CD4-positive, alpha-beta T cell treated with Interleukin-17A for 1 hour (primary cell): ENCODE results near the gene SLC24A1.
"Not testable (repeated sequence)": the region's sequence is repeated elsewhere in the genome, so short reads cannot be mapped to it uniquely, and the experiment has no call there.

ENCODE experiments used
- DNase-seq: peaks from one replicate; pipeline ENCODE4 v3.0.0-alpha.2; 2020

SLC24A1 gene

DNA sequence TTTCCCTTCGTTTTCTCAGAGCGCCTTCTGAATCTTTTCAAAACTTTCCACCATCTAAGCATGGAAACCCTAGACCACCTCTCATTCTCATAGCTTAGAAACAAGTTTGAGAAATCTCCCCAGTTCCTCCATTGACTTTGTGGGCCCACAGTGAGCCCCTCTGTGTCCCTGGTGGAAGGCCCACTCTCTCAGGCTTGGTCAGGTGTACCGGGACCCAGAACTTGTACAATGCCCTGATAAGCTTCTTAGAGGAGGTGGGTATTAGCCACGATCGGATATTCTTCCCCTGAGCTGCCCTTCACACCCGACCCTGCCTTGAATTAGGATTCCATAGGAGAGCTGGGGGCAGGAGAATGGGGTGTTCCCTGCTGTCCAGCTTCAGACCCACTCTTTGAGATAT, at the start of gene SLC24A1:
TSS of gene SLC24A1 (plus strand) at position 301 of the 400 bp plus-strand sequence. CDS start 2,143 bp downstream, outside the sequence.
- DNase-seq = no peak

DNA sequence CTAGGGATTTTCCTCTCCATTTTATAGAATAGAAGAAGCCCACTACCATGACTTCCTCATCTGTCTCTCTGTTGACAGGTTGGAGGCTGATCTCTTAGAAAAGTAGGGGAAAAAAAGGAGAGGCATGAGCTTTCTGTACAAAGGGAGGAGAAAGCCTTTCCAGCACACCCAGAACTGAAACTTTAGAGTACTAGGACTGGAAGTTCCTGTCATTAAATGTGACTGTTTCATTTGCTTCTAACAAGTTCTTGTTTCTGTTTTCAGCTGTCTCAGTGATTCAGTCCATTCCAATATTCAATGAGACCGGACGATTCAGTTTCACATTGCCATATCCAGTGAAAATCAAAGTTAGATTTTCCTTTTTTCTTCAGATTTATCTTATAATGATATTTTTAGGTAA, 49.8 kb upstream of the SLC24A1 start:
- DNase-seq = no peak

DNA sequence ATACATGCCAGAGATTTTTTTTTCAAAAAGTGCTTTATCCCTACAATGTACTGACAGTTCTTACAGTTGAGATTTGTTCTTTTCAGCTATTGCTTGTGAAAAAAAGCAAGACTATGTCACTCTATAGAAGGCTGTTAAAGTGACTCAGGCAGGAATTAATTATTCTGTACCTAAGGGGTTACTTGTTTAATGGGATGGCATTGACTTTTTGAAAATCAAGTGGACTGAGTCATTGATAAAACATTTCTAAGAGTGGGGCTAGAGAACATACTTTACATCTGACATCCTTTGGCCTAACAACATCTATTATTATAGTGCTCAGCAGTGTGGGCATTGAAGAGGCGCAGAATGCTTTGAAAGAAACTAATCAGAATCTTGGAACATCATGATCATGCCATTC, 45.1 kb upstream of the SLC24A1 start:
- DNase-seq = no peak

DNA sequence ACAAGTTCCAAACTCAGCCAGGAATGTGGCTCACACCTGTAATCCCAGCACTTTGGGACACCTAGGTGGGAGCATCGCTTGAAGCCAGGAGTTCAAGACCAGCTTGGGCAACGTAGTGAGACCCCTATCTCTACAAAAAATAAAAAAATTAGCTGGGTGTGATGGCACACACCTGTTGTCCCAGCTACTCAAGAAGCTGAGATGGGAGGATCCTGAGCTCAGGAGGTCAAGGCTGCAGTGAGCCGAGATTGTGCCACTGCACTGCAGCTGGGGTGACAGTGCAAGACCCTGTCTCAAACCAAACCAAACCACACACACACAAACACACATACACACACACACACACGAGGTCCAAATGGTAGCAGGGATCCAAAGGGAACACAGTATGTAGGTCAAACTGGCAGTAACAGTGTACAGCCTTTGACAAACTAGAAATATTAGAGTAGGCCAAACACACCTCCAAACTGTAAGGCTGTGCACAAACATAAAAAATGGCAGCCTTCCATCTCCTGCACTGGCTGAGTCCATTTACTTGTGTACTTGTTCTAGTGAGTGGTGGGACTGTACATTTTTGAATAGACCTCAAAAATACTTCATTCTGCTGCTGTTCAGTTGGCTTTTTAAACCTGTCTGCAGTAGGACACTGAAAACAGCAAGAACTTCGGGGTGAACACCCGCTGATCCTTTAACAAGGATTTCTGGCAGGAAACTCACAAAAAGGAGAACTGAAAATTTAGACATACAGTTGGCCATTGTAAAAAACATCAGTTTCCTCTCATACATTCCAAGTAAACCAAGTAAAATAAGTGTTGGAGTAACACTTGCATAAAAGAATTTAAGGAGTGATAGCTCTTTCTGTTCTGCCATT, 44.4 kb upstream of the SLC24A1 start:
- DNase-seq = no peak

DNA sequence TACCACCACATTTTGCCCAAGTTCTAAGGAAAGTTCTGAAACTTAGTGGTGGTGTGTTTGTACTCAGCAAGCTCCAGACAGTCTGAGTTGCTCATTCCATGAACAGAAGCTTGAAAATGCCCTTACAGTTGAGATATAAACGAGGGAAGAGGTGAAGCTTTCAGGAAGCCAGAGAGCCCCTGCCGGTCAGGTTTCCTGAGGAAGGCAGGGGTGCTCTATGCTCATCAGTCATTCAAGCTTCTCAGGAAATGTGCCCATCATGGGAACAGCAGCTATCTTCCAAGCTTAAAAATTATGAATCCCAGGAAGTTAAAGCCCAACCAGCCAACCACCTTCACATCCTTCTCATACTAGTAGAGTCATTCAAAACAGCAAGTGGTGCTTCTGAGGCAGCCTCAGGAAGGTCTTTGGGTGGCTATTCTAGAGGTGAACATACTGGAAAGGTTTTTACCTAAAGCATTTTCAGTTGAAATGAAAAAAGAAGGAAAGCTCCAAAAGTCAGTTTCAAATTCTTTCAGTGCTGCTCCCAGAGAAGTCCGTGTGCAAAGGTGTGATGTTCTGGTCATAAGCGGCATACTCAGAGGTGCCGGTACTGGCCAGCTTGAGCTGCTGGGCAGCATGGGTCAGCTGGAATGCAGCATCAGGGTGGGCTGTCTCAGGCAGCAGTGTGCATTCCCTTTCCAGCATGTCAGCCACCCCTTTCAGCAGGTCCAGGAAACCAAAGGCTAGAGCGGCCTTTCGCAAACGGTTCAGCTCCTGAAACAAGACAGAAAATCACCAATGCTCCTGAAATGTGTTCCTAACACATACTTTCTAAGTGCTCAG, 42.6 kb upstream of the SLC24A1 start:
- no peak for DNase-seq

DNA sequence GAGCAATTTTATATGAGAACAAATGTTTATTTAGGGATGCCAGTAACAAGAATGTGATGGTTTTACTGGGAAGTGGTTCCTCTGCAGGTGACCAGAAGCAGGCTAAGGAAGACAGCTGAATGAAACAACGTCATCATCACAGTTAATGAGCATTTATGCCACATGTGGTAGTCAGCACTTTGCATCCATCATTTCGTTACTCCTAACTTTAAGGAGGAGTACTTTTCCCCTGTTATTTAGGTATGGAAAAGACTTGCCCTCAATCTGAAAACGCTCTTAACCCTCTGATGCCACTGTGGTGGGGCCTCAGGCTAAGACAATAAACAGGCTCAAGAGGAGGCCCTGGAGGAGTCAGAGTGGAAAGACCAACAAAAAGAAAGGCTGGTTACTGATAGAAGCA, 42.0 kb upstream of the SLC24A1 start:
- DNase-seq = no peak

DNA sequence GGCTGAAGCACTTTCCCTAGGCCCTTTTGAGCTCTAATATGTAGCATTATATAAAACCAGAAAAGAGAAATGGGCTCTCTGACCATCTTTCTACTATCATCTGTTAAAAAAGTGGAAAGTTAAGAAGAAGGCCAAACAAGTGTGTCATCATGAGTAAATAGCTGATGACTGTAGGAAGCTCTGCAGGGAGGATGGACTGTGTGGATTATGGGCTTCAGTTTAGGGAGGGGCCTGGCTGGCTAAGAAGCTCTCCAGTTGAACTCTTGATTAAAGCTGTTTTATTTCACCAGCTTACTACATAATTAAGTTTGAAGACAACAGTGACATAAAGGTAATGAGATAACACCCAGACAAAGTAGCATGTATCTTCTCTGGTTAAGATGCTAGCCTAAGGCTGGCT, 41.5 kb upstream of the SLC24A1 start:
- DNase-seq = no peak

DNA sequence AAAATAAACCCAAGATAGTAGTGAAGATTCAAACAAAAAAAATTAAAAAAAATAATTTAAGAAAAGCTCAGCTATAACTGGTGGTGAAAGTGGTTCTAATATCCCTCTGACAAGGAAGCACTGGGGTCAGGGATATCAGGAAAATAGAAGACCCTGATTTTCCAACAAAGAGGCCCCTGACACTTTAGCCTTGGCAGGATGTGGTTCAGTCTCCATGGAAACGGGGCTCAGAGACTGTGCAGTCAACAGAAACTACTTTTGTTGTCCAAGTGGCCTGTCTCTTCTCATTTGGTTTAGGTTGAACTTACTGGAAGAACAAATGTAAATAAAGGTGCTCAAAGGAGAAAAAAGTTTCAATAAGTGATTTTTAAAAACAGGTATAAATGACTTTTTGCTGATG, 38.0 kb upstream of the SLC24A1 start:
- peak; percentile 81 for DNase-seq

DNA sequence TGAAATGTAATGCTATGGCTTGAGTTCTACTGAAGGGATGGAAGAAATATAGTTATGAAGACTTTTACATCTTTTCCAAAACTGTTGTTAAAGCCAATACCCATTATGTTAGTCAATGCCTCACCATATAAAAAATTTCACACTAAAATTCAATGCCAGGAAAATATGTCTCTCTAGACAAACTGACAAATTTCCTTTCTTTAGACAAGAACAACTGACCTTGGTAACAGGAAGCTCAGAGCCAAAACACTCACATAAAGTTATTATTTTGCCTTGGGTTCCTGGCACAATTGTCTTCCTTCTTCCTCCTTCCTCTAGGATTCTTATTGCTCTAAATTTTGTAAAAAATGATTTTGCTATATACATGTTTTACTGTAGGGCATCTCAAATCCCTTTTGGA, 37.5 kb upstream of the SLC24A1 start:
- DNase-seq = peak; percentile 2

DNA sequence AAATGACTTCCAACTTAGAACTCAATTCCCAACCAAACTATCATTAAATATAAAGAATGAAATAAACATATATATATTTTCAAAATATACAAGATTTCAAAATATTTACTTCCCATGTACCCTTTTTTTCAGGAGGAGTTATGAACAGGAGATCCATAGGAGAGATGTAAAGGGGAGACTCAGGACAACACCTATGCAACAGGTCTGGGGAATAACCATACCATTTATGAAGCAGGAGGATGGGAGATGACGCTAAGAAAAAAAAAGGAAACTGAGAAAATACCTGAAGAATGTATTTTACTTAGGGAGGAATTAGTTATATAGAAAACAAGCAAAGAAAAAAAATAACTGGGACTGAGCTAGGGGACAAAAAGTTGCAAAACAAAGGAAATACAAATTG, 34.6 kb upstream of the SLC24A1 start:
- DNase-seq = no peak

DNA sequence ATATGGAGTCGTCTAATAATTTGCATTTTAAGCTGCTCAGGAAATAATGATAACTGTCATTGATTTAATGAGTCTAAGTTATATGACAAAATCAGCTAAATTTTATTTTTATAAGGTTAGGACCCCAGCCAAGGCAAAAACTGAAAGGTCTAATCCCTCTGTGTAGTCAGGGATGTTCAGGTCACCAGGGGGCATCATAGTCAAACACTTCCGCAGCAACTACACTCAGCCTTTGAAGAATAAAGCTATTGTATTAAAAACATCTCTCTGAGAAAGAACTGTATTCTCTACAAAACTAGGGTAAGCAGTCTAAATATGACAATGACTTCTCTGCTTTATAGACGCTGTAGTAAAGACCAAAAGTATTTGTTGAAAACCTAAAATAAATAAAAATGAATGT, 25.8 kb upstream of the SLC24A1 start:
- peak; percentile 31 for DNase-seq

DNA sequence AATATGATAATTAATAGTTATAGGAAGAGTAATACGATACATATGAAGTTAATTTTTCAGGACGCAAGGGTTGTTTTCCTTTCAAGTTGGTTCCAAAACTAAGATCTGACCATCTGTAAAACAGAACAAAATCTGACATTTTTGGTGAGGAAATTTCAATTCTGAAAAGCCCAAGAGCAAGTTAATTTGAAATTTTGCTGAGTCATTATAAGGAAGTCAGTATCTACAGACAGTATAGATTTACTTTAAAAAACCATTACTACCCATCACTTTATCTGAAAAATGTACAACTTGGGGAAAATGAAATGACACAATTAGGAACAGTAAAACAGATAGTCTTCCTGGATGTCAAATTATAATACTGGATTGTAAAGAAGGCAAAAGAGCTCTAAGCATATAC, 23.3 kb upstream of the SLC24A1 start:
- no peak for DNase-seq

DNA sequence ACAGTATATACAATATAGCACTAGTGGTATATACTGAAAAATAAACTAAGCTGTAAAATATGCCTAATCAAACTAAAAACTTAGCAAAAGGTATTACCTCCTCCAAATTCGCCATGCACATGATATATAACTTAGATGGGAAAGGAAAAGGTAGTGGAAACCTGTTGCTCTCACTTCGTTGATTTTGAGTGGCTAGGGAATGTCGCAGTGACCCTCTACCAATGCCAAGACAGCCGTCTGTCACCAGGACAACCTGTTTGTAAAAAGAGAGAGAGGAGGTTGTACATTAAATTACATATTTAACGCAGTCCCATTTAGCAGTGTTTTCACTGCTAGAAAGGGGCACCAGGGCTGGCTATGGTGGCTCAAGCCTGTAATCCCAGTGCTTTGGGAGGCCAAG, 22.1 kb upstream of the SLC24A1 start:
- DNase-seq = no peak

DNA sequence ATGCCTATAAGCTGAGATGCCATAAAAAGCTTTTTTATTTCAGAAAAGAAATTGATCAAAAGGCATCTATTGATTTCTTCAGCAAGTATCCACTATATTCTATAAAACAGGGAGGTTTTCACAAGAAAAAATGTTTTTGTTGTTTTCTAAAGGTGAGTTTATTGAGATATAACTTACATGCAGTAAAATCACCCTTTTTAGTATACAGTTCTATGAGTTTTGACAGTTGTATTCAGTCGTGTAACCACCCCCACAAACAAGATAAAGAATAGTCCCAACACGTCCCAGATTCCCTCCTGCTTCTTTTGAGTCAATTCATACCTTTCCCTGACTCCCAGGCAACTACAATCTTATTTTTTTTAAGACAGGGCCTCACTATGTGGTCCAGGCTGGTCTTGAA, 18.6 kb upstream of the SLC24A1 start:
- no peak for DNase-seq

DNA sequence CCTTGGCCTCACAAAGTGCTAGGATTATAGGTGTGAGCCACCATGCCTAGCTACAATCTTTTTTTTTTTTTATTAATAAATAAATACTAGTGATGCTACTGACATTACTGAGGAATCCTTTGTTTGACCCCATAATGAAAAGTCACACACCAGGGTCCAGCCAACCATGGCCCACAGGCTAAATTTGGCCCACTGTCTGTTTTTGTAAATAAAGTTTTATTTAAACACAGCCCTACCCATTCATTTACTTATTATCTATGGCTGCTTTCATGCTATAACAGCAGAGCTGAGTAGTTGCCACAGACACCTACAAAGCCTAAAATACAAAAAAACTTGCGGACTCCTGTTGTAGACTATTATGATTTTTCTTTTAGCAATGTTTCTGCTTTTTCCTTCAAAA, 18.2 kb upstream of the SLC24A1 start:
- DNase-seq = no peak

DNA sequence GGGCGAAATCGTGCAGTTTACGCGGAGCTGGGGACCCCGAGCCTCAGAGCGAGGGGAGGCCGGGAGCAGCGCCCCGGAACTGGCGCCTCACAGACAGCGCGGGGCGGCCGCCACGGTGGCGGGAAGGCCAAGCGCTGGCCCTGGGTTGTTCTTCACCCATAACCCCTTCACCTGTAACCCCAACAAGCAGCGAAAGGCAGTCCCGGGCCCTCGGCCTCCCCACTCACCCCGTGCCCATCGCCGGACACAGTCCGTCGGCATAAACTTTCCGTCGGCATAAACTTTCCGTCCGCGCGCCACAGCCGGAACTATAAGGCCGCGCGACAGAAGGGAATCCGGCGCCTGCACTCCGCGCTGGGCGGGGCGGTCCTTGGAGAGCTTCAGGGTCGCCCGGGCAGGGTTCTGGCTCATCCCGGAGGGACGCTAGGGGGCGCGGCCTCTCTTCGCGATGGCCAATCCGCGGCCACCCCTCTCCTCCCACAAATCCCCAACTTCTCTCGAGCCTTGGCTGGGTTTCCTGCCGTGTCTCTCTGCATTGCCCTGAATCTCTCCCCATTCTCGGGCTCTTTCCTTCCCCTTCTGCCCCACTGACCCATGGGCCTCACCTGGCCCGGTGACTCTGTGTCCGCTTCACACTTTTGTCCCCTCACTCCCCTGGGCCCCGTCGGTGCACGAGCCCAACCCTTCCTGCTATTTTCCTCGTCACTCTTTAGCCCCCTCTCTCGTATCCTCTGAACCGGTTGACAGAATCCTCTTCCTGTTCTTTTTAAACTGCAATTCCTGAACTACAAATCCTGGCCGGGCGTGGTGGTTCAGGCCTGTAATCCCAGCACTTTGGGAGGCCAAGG, 10.6 kb upstream of the SLC24A1 start, which contains the start of gene INTS14:
TSS of gene INTS14 (minus strand) at position 261 of the 848 bp plus-strand sequence. CDS start 3,751 bp downstream, outside the sequence.
- peak; percentile 93 for DNase-seq

DNA sequence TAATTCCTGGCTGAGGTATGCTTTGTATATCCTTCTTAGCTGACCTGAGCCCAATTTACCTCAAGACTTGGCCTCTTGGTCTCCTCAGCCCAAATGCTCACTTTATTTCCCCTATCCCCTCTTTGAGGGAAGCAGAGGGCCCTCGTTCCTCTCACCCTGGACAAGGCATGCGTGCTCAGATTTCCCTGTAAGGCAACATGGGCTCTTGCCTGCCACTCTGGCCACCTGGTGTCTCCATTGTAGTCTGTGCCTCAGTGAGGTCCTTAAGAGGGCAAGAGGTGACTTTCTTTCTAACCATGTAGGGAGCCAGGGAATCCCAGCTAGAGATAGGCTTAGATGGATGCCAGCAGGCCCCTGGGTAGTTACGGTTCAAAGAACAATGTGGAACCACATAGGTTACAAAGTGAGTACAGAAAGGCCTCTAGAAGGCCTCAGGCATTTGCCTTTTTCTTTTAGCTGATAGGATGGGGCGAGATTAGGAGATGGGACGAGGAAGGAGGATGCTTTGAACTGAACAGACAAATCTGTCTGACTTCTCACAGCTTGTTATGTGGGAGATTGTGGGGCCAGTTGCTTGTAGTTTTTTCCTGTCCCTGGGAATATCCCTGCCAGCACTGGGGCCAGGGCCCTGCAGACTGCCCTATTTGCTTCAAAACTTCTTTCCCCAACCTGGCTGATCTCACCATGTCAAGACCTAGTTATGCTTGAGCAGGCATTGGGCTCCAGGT, 9.7 kb upstream of the SLC24A1 start:
- no peak for DNase-seq

DNA sequence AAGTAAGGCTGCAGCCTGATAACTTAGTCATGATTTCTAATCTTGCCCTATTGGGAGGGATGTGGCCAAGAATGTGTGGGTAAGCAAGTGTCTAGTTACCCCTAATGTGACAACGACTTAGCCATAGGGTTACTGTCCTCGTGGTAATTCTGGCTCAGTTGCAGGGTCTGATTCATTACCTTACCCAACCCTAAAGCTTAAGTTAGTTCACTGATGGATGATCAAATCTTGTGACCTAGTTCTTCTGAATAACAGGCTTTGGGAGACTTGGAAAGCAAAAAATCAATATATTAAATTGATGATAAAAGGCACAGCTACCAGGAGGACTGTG, 9.2 kb upstream of the SLC24A1 start:
- no peak for DNase-seq

DNA sequence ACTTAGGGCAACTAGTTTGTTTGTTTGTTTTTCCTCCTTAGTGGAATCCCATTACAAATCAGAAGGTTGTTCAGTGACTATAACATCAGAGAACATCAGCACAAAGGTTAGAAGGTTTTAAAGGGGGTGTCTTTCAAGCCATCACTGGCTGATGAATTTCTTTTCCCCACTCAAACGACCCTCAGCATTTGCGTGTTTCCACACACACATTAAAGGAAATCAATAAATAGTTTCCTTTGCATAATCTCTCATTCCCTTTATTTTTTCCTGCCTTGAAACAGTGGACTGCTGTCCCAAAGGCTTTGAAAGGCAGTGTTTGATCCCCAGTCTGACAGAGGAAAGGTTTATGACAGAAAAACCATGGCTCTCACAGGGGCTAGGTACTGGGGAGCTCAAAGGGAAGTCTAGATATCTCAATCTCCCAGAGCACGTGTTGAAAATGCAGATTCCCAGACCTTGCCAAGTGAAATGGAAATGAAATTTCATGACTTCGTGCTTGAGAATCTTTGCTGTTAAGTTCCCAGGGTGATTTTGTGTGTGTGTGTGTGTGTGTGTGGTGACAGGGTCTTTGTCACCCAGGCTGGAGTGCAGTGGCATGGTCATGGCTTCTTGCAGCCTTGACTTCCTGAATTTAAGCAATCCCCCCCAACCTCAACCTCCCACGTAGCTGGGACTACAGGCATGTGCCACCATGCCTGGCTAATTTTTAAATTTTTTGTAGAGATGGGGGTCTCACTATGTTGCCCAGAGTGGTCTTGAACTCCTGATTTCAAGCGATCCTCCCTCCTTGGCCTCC, 8.6 kb upstream of the SLC24A1 start:
- no peak for DNase-seq

DNA sequence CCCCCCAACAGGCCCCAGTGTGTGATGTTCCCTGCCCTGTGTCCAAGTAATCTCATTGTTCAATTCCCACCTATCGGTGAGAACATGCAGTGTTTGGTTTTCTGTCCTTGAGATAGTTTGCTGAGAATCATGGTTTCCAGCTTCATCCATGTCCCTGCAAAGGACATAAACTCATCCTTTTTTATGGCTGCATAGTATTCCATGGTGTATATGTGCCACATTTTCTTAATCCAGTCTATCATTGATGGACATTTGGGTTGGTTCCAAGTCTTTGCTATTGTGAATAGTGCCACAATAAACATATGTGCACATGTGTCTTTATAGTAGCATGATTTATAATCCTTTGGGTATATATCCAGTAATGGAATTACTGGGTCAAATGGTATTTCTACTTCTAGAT, 5.9 kb upstream of the SLC24A1 start:
- not testable (repeated sequence) for DNase-seq

DNA sequence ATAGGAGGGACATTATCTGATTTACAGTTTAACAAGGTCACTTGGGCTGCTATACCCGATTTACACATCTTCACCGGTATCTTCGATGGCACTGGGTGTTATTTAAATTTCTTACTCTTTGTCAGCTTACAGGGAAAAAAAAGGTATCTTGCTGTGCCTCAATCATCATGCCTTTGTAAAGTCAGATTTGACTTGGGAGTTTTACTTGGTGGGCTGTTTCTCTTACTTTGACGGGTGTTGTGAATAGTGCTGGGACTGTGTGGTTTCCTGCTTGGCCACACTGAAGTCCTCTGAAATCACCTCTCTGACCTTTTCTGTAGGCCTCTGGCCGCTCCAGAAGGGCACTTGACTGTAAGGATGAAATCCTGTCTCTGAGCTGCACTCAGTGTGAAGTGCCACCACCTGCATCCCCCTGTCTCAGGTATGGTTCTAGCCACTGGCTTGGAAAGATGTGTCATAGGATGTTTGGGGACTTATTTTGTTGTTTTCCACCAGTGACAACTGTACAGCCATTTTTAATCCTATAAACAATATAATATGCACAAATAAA, 3.1 kb upstream of the SLC24A1 start:
- no peak for DNase-seq
